SK-N-SH (cell line): Measurements from ENCODE around the gene AGFG1. TPM values are rescaled to one million over a fixed set of nuclear protein-coding genes. Genes with fewer than 3 reads are reported as not detected.
A peak's percentile ranks its signal among the peaks of the same experiment; 100 is the strongest.

Experiments used
- CTCF ChIA-PET: fragments of 300-600, 350-600 bp; formaldehyde crosslinking; extraction: SDS; loops from one replicate; lab custom pipeline; 2021; lab: Yijun Ruan, JAX
- POLR2A ChIA-PET: fragments of 350-600 bp; sonication (Branson Sonifier 250); formaldehyde crosslinking; extraction: SDS; loops from one replicate; lab custom pipeline; 2020; ENCODE audit warnings: antibody characterized with exemption, inconsistent platforms; lab: Yijun Ruan, JAX
- DNase-seq: peaks from one replicate; pipeline ENCODE4 v3.0.0; 2012
- H2AFZ ChIP-seq: fragments of 200-600 bp; sonication (generic); 2 replicates; pipeline ENCODE4 v1.8.1; 2016; ENCODE audit warnings: antibody characterized with exemption, mild to moderate bottlenecking, low read depth
- H3F3A ChIP-seq: fragments of 200-600 bp; sonication (generic); replicated peaks from 2 replicates; pipeline ENCODE3; 2016; ENCODE audit warnings: antibody characterized with exemption, mild to moderate bottlenecking; ENCODE audit not compliant: insufficient read depth
- H3K27ac ChIP-seq, 2 experiments: fragments of 200-500 bp in 1 of 2; fragments of 200-600 bp in 1 of 2; sonication (Bioruptor generic) in 1 of 2; sonication (generic), shearing (Covaris generic) in 1 of 2; 2 replicates each; pipeline versions ENCODE4 v1.5.1 to v1.6.1; 2014 to 2016; ENCODE audit warnings: low read depth in 2 of 2, inconsistent platforms in 1 of 2, low read length in 1 of 2, mild to moderate bottlenecking in 1 of 2, mixed read lengths in 1 of 2
- H3K27me3 ChIP-seq: fragments of 200-600 bp; sonication (generic), shearing (Covaris generic); 2 replicates; pipeline ENCODE4 v1.6.1; 2016; ENCODE audit warnings: mixed run types; ENCODE audit not compliant: insufficient read depth
- H3K36me3 ChIP-seq, 2 experiments: fragments of 200-500 bp in 1 of 2; fragments of 200-600 bp in 1 of 2; sonication (Bioruptor generic) in 1 of 2; sonication (generic) in 1 of 2; replicated peaks in 1 of 2; 2 replicates each; pipeline versions ENCODE3 to v1.5.1; 2014 to 2016; ENCODE audit warnings: low read length in 1 of 2, mild to moderate bottlenecking in 1 of 2; ENCODE audit not compliant: insufficient read depth in 2 of 2, control insufficient read depth in 1 of 2
- H3K4me1 ChIP-seq, 2 experiments: fragments of 200-500 bp in 1 of 2; fragments of 200-600 bp in 1 of 2; sonication (Bioruptor generic) in 1 of 2; sonication (generic), shearing (Covaris generic) in 1 of 2; 2 replicates each; pipeline versions ENCODE4 v1.5.1 to v1.6.1; 2014 to 2016; ENCODE audit warnings: low read depth in 1 of 2, low read length in 1 of 2, mixed run types in 1 of 2; ENCODE audit not compliant: insufficient read depth in 2 of 2, control insufficient read depth in 1 of 2
- H3K4me2 ChIP-seq: fragments of 200-600 bp; sonication (generic), shearing (Covaris generic); 2 replicates; pipeline ENCODE4 v1.6.1; 2017; ENCODE audit warnings: mixed run types
- H3K4me3 ChIP-seq, 2 experiments: fragments of 200-500 bp in 1 of 2; fragments of 200-600 bp in 1 of 2; sonication (Bioruptor generic) in 1 of 2; sonication (generic), shearing (Covaris generic) in 1 of 2; 2 replicates each; pipeline versions ENCODE4 v1.5.1 to v1.8.1; 2014 to 2016; ENCODE audit warnings: low read depth in 2 of 2, inconsistent platforms in 1 of 2, low read length in 1 of 2, mild to moderate bottlenecking in 1 of 2, mixed read lengths in 1 of 2, moderate library complexity in 1 of 2
- H3K79me2 ChIP-seq: fragments of 200-600 bp; sonication (generic); 2 replicates; pipeline ENCODE4 v1.8.1; 2017; ENCODE audit warnings: mild to moderate bottlenecking; ENCODE audit not compliant: insufficient read depth
- H3K9ac ChIP-seq: fragments of 200-600 bp; sonication (generic); 2 replicates; pipeline ENCODE4 v1.6.1; 2017; ENCODE audit warnings: mixed run types
- H3K9me2 ChIP-seq: fragments of 200-600 bp; sonication (generic); 2 replicates; pipeline ENCODE4 v1.6.1; 2017; ENCODE audit warnings: mixed run types
- H3K9me3 ChIP-seq: fragments of 200-600 bp; sonication (generic); 2 replicates; pipeline ENCODE4 v1.6.1; 2017; ENCODE audit warnings: mixed run types, mild to moderate bottlenecking, moderate library complexity
- H4K20me1 ChIP-seq: fragments of 200-600 bp; sonication (generic); 2 replicates; pipeline ENCODE4 v1.6.1; 2017; ENCODE audit warnings: mild to moderate bottlenecking, mixed run types; ENCODE audit not compliant: insufficient read depth
- EP300 ChIP-seq, 2 experiments: IDR thresholded peaks; 2 replicates each; pipeline versions ENCODE4 v1.4.0 to v1.6.1; 2012; ENCODE audit warnings: borderline replicate concordance in 1 of 2, low read depth in 1 of 2, low read length in 1 of 2
- JUND ChIP-seq: IDR thresholded peaks from 2 replicates; pipeline ENCODE4 v1.4.0; 2012
- MXI1 ChIP-seq: IDR thresholded peaks from 2 replicates; pipeline ENCODE4 v1.6.1; 2012; ENCODE audit warnings: mild to moderate bottlenecking, low read depth, low read length, improper control_type of control experiment
- NRF1 ChIP-seq: IDR thresholded peaks from 2 replicates; pipeline ENCODE4 v1.6.1; 2012; ENCODE audit warnings: low read depth, mild to moderate bottlenecking, low read length
- POLR2AphosphoS5 ChIP-seq: IDR thresholded peaks from 2 replicates; pipeline ENCODE4 v1.6.1; 2012; ENCODE audit warnings: low read depth, low read length
- RCOR1 ChIP-seq: fragments of 150-350 bp; IDR thresholded peaks from 2 replicates; pipeline ENCODE4 v1.6.1; 2017; ENCODE audit warnings: antibody characterized with exemption, low read length
- REST ChIP-seq: IDR thresholded peaks from 2 replicates; pipeline ENCODE4 v1.6.1; 2012; ENCODE audit warnings: mild to moderate bottlenecking, low read depth, low read length, moderate library complexity
- WGBS: methylation state at CpG from one replicate; pipeline ENCODE4 v1.1.6; 2017; ENCODE audit warnings: low lambda C conversion rate; 5-methylcytosine and 5-hydroxymethylcytosine counted together
- polyA plus RNA-seq, 3 experiments: library from polyadenylated mRNA; depleted of rRNA; stranded (reverse); fragments of >200 nt; gene quantifications; 2 replicates each; pipeline ENCODE4 v1.2.3, GENCODE V29; 2012
- TF ChIP-seq, protein P1 (sequence below): IDR thresholded peaks from 2 replicates; pipeline ENCODE4 v1.4.0; 2012; ENCODE audit warnings: low read depth, borderline replicate concordance
- TF ChIP-seq, protein P2 (sequence below): IDR thresholded peaks from 2 replicates; pipeline ENCODE4 v1.4.0; 2012; ENCODE audit warnings: low read depth
- TF ChIP-seq, protein P3 (sequence below): fragments of 150-350 bp; IDR thresholded peaks from 2 replicates; pipeline ENCODE4 v1.6.1; 2017; ENCODE audit warnings: antibody characterized with exemption, low read length, low read depth, borderline replicate concordance

The AGFG1 gene
- polyA plus RNA-seq, 1 of the 3 experiments (the other 2 are of a cell fraction) = 42.3 TPM

GRCh38 chr2:227464851-227465250 is 7.1 kb upstream of the AGFG1 start:
- ChIA-PET POLR2A (no interaction called here), CTCF (interaction anchor here (1.5 to 2.1 kb wide), 2 partner anchors 58 to 193 kb away, joined by 3 to 5 read pairs; no protein-coding TSS in a partner anchor)
- Histone ChIP-seq H3K27ac (no peak overlapping the region), H3K79me2 (no peaks in the 10 kb centered on the region), H3K36me3 (no peaks in the 10 kb centered on the region), H3K4me2 (no peak overlapping the region), H3K4me3 (no peak overlapping the region), H3K9ac (no peak overlapping the region), H3F3A (peaks cover 12% of the 10 kb centered on the region), H2AFZ (no peak overlapping the region), H3K9me3 (no peaks in the 10 kb centered on the region), H3K9me2 (no peaks in the 10 kb centered on the region), H3K27me3 (no peaks in the 10 kb centered on the region), H4K20me1 (no peaks in the 10 kb centered on the region), H3K4me1 (peaks cover 0 to 26% of the 10 kb centered on the region in 2 experiments; a peak in 3 of 4 replicates)
- no peak for TF ChIP-seq RCOR1
- TF ChIP-seq, protein P1, sequence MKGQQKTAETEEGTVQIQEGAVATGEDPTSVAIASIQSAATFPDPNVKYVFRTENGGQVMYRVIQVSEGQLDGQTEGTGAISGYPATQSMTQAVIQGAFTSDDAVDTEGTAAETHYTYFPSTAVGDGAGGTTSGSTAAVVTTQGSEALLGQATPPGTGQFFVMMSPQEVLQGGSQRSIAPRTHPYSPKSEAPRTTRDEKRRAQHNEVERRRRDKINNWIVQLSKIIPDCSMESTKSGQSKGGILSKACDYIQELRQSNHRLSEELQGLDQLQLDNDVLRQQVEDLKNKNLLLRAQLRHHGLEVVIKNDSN = no peak
- WGBS = 92% methylated on average over 7 of the region's 7 CpGs
- no peak for DNase-seq

DNA sequence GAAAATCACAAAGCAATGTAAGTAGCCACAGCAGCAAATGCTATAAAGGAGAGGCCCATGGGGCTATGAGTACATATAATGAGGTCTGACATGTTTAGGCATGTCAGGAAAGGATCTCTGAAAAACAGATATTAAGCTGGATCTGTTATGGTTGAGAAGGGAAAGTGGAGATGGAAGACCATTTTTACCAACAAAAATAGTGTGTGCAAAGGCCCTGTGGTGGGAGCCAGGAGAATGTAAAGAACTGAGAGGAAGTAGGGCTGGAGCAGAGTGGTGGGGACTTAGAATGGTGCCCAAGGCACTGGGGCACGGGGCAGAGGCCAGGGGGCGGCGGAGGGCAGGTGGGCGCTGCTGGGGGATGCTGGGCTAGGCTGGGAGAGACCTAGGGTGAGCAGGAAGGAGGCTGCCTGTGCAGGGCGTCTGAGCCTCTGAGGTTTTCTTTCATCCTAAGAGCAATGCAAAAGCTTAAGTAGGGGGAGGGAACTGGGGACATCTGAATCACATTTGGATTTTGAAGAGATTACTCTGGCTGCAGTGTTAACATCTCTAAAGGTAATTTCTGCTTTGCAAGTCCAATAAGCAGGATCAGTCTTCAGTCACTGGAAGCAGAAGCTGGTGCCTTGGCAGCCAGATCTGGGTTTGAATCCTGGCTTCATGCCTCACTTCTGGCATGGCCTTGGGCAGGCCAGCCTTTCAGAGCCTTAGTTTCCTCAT is 4.9 kb upstream of the AGFG1 start:
- Histone ChIP-seq H3K27ac (peak overlapping the region in 1 of 2 experiments; percentile 67; a peak in 3 of 4 replicates), H3K4me2 (peak overlapping the region; percentile 11; the same call in 1 of the 2 replicates), H3K79me2 (no peaks in the 10 kb centered on the region), H3K4me1 (peaks cover 2 to 14% of the 10 kb centered on the region in 2 experiments; a peak in 3 of 4 replicates), H3F3A (peaks cover 5% of the 10 kb centered on the region), H4K20me1 (no peaks in the 10 kb centered on the region), H3K9me2 (no peaks in the 10 kb centered on the region), H3K9ac (peak overlapping the region; percentile 37; the same call in 1 of the 2 replicates), H2AFZ (peak overlapping the region; percentile 61; the same call in 1 of the 2 replicates), H3K4me3 (no peak overlapping the region), H3K36me3 (no peaks in the 10 kb centered on the region), H3K27me3 (no peaks in the 10 kb centered on the region), H3K9me3 (no peaks in the 10 kb centered on the region)
- ChIA-PET POLR2A (no interaction called here), CTCF (interaction anchor here (1.0 kb wide), 1 partner anchor 299 kb away, joined by 4 read pairs; no protein-coding TSS in a partner anchor)
- 87% methylated on average over 5 of the region's 5 CpGs for whole genome bisulfite sequencing
- no peak for TF ChIP-seq NRF1
- no peak for DNase-seq

DNA sequence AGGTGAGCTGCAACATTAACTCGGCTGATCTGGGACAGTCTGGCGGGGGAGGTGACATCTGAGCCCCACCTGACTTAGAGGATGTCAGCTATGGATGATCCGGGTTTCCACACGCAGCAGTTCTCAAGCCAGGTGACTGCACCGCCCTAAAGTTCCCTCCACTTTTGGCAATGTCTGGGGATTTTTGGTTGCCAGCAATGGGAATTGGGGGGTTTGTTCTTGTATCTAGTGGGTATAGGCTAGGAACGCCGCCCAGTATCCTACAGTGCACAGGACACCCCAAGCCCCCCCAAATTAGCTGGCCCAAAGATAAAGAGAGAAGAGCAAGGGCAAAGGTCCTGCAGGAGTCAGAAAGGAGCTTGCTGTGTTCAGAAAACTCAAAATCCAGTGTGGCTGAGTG is 544 bp upstream of the AGFG1 start:
- Histone ChIP-seq H3K4me1 (peaks cover 5 to 9% of the 10 kb centered on the region in 2 experiments; a peak in 3 of 4 replicates), H3K4me3 (no peak overlapping the region), H3K36me3 (no peaks in the 10 kb centered on the region), H3K4me2 (no peak overlapping the region), H3K27ac (no peak overlapping the region), H3K9me2 (no peaks in the 10 kb centered on the region), H3K9ac (no peak overlapping the region), H3K9me3 (no peaks in the 10 kb centered on the region), H3K79me2 (peaks cover 42% of the 10 kb centered on the region), H3F3A (peaks cover 5% of the 10 kb centered on the region), H2AFZ (no peak overlapping the region), H4K20me1 (peaks cover 35% of the 10 kb centered on the region), H3K27me3 (no peaks in the 10 kb centered on the region)
- ChIA-PET POLR2A (no interaction called here), CTCF (interaction anchor here (0.8 to 1.7 kb wide), 11 partner anchors 11 to 669 kb away, joined by 3 to 7 read pairs (median 3); no protein-coding TSS in a partner anchor)
- DNase-seq = no peak
- no peak for TF ChIP-seq MXI1
- TF ChIP-seq, protein P2, sequence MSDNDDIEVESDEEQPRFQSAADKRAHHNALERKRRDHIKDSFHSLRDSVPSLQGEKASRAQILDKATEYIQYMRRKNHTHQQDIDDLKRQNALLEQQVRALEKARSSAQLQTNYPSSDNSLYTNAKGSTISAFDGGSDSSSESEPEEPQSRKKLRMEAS = no peak
- no peak for TF ChIP-seq POLR2AphosphoS5
- TF ChIP-seq REST = no peak
- no peak for TF ChIP-seq EP300 (IDR thresholded peaks at IDR 0.05; ENCODE audit: borderline replicate concordance in 1 of 2, low read depth in 1 of 2, low read length in 1 of 2)
- no peak for TF ChIP-seq NRF1
- no peak for TF ChIP-seq RCOR1
- TF ChIP-seq, protein P3, sequence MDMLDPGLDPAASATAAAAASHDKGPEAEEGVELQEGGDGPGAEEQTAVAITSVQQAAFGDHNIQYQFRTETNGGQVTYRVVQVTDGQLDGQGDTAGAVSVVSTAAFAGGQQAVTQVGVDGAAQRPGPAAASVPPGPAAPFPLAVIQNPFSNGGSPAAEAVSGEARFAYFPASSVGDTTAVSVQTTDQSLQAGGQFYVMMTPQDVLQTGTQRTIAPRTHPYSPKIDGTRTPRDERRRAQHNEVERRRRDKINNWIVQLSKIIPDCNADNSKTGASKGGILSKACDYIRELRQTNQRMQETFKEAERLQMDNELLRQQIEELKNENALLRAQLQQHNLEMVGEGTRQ = no peak
- TF ChIP-seq JUND = no peak
- WGBS = 74% methylated on average over 5 of the region's 7 CpGs
